ENCODE measurements around the gene PIP4K2B. TPM values are rescaled to one million over a fixed set of nuclear protein-coding genes. Genes with fewer than 3 reads are reported as not detected.

The PIP4K2B gene
- total and polyA plus RNA-seq, 9 of the 15 experiments (the other 6 are each of a cell fraction or from before 2014, with no cell fraction given) = 3.7 to 29.9 (median 23.0) TPM

DNA sequence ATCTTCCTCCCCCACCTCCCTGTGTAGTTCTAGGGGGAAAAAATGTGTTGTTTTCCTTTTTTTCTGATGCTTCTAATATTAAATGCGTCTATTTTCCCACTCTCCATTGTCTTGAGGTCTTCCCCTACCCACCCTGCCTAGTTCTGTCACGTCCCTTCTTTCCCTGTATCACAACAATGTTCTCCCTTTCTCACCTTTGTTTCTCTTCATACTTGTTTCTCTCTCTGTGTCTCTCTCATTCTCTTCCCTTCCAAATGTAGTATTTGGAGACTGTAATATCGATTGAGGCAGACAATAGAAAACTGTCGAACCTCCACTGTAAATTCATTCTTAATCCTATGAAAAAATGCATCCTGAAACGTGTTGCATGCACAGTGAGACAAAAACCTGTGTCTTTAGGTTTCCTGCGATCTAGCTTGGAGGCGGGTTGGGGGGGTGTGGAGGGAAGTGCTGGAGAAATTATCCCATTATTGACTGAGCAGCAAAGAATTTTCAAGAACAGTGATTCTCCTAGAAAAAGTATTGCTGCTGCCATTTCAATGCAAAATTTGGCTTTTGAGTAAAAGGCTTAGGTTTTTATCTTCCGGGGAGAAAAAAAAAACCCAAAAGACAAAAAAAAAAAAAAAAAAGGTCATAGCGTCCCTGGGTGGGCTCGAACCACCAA is 48.1 kb downstream of the PIP4K2B start (continued):
- TF ChIP-seq, protein P1, sequence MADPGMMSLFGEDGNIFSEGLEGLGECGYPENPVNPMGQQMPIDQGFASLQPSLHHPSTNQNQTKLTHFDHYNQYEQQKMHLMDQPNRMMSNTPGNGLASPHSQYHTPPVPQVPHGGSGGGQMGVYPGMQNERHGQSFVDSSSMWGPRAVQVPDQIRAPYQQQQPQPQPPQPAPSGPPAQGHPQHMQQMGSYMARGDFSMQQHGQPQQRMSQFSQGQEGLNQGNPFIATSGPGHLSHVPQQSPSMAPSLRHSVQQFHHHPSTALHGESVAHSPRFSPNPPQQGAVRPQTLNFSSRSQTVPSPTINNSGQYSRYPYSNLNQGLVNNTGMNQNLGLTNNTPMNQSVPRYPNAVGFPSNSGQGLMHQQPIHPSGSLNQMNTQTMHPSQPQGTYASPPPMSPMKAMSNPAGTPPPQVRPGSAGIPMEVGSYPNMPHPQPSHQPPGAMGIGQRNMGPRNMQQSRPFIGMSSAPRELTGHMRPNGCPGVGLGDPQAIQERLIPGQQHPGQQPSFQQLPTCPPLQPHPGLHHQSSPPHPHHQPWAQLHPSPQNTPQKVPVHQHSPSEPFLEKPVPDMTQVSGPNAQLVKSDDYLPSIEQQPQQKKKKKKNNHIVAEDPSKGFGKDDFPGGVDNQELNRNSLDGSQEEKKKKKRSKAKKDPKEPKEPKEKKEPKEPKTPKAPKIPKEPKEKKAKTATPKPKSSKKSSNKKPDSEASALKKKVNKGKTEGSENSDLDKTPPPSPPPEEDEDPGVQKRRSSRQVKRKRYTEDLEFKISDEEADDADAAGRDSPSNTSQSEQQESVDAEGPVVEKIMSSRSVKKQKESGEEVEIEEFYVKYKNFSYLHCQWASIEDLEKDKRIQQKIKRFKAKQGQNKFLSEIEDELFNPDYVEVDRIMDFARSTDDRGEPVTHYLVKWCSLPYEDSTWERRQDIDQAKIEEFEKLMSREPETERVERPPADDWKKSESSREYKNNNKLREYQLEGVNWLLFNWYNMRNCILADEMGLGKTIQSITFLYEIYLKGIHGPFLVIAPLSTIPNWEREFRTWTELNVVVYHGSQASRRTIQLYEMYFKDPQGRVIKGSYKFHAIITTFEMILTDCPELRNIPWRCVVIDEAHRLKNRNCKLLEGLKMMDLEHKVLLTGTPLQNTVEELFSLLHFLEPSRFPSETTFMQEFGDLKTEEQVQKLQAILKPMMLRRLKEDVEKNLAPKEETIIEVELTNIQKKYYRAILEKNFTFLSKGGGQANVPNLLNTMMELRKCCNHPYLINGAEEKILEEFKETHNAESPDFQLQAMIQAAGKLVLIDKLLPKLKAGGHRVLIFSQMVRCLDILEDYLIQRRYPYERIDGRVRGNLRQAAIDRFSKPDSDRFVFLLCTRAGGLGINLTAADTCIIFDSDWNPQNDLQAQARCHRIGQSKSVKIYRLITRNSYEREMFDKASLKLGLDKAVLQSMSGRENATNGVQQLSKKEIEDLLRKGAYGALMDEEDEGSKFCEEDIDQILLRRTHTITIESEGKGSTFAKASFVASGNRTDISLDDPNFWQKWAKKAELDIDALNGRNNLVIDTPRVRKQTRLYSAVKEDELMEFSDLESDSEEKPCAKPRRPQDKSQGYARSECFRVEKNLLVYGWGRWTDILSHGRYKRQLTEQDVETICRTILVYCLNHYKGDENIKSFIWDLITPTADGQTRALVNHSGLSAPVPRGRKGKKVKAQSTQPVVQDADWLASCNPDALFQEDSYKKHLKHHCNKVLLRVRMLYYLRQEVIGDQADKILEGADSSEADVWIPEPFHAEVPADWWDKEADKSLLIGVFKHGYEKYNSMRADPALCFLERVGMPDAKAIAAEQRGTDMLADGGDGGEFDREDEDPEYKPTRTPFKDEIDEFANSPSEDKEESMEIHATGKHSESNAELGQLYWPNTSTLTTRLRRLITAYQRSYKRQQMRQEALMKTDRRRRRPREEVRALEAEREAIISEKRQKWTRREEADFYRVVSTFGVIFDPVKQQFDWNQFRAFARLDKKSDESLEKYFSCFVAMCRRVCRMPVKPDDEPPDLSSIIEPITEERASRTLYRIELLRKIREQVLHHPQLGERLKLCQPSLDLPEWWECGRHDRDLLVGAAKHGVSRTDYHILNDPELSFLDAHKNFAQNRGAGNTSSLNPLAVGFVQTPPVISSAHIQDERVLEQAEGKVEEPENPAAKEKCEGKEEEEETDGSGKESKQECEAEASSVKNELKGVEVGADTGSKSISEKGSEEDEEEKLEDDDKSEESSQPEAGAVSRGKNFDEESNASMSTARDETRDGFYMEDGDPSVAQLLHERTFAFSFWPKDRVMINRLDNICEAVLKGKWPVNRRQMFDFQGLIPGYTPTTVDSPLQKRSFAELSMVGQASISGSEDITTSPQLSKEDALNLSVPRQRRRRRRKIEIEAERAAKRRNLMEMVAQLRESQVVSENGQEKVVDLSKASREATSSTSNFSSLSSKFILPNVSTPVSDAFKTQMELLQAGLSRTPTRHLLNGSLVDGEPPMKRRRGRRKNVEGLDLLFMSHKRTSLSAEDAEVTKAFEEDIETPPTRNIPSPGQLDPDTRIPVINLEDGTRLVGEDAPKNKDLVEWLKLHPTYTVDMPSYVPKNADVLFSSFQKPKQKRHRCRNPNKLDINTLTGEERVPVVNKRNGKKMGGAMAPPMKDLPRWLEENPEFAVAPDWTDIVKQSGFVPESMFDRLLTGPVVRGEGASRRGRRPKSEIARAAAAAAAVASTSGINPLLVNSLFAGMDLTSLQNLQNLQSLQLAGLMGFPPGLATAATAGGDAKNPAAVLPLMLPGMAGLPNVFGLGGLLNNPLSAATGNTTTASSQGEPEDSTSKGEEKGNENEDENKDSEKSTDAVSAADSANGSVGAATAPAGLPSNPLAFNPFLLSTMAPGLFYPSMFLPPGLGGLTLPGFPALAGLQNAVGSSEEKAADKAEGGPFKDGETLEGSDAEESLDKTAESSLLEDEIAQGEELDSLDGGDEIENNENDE (IDR thresholded peaks at IDR 0.05; ENCODE audit: low read depth, low read length) = no peak
- TF ChIP-seq, protein P2, sequence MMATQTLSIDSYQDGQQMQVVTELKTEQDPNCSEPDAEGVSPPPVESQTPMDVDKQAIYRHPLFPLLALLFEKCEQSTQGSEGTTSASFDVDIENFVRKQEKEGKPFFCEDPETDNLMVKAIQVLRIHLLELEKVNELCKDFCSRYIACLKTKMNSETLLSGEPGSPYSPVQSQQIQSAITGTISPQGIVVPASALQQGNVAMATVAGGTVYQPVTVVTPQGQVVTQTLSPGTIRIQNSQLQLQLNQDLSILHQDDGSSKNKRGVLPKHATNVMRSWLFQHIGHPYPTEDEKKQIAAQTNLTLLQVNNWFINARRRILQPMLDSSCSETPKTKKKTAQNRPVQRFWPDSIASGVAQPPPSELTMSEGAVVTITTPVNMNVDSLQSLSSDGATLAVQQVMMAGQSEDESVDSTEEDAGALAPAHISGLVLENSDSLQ (IDR thresholded peaks at IDR 0.05) = no peak
- TF ChIP-seq CREB1 (IDR thresholded peaks at IDR 0.05) (no peak), CREB1 (CRISPR knock-in tag; IDR thresholded peaks at IDR 0.05) (no peak), DACH1 (IDR thresholded peaks at IDR 0.05; ENCODE audit: partially characterized antibody) (no peak), SIN3A (IDR thresholded peaks at IDR 0.05; ENCODE audit: borderline replicate concordance in 2 of 2, control insufficient read depth in 1 of 2, low read depth in 2 of 2, low read length in 2 of 2) (0 out of 4 replicates have a peak, but pooled peaks of 1 of the 2 experiments have one; percentile 19), MYC (IDR thresholded peaks at IDR 0.05; ENCODE audit: low read depth, low read length) (no peak), MYC (CRISPR knock-in tag; IDR thresholded peaks at IDR 0.05; ENCODE audit: borderline replicate concordance, low read depth) (no peak), GATAD2A (IDR thresholded peaks at IDR 0.05) (no peak), ESRRA (IDR thresholded peaks at IDR 0.05; ENCODE audit: borderline replicate concordance, low read depth) (no peak), CAMTA2 (CRISPR knock-in tag; conservative IDR thresholded peaks at IDR 0.05) (no peak), DMBX1 (CRISPR knock-in tag; IDR thresholded peaks at IDR 0.05; ENCODE audit: borderline replicate concordance) (0 out of 2 replicates have a peak, but pooled peaks have one; percentile 12), ZBTB8A (IDR thresholded peaks at IDR 0.05; ENCODE audit: partially characterized antibody) (no peak)
- TF ChIP-seq, protein P3, sequence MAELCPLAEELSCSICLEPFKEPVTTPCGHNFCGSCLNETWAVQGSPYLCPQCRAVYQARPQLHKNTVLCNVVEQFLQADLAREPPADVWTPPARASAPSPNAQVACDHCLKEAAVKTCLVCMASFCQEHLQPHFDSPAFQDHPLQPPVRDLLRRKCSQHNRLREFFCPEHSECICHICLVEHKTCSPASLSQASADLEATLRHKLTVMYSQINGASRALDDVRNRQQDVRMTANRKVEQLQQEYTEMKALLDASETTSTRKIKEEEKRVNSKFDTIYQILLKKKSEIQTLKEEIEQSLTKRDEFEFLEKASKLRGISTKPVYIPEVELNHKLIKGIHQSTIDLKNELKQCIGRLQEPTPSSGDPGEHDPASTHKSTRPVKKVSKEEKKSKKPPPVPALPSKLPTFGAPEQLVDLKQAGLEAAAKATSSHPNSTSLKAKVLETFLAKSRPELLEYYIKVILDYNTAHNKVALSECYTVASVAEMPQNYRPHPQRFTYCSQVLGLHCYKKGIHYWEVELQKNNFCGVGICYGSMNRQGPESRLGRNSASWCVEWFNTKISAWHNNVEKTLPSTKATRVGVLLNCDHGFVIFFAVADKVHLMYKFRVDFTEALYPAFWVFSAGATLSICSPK (IDR thresholded peaks at IDR 0.05; ENCODE audit: borderline replicate concordance) = 0 out of 2 replicates have a peak, but pooled peaks have one; percentile 78
